ENCODE data around the gene ISL2. TPM values are rescaled to one million over a fixed set of nuclear protein-coding genes. Genes with fewer than 3 reads are reported as not detected.
"Not testable (repeated sequence)": the region's sequence is repeated elsewhere in the genome, so short reads cannot be mapped to it uniquely, and the experiment has no call there.

Gene ISL2
- 0.64 TPM in 1 of 2 replicates, not detected in the other for total RNA-seq

- DNase-seq (ENCODE audit: low read depth), result peak; percentile 72
- H3K4me3 ChIP-seq (ENCODE audit: low read depth, low read length), result peak within 1 kb of the TSS; percentile 48
- TF ChIP-seq, protein P1, sequence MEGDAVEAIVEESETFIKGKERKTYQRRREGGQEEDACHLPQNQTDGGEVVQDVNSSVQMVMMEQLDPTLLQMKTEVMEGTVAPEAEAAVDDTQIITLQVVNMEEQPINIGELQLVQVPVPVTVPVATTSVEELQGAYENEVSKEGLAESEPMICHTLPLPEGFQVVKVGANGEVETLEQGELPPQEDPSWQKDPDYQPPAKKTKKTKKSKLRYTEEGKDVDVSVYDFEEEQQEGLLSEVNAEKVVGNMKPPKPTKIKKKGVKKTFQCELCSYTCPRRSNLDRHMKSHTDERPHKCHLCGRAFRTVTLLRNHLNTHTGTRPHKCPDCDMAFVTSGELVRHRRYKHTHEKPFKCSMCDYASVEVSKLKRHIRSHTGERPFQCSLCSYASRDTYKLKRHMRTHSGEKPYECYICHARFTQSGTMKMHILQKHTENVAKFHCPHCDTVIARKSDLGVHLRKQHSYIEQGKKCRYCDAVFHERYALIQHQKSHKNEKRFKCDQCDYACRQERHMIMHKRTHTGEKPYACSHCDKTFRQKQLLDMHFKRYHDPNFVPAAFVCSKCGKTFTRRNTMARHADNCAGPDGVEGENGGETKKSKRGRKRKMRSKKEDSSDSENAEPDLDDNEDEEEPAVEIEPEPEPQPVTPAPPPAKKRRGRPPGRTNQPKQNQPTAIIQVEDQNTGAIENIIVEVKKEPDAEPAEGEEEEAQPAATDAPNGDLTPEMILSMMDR (IDR thresholded peaks at IDR 0.05; ENCODE audit: insufficient read depth, low read depth, low read length), result no peak
Observed at GRCh38 chr15:76336254-76337058, at the start of gene ISL2. ISL2 (plus strand) TSS chr15:76336773; CDS start chr15:76336884, 111 bp downstream.

- TF ChIP-seq, protein P1 (IDR thresholded peaks at IDR 0.05; ENCODE audit: insufficient read depth, low read depth, low read length), result no peak
- peak; percentile 23 for DNase-seq (ENCODE audit: low read depth)
- H3K4me3 ChIP-seq (ENCODE audit: low read depth, low read length), result no peak overlapping the region
Observed at GRCh38 chr15:76289582-76289981, 47.0 kb upstream of the ISL2 start.

- TF ChIP-seq, protein P1 (IDR thresholded peaks at IDR 0.05; ENCODE audit: insufficient read depth, low read depth, low read length), result no peak
- no peak overlapping the region for H3K4me3 ChIP-seq (ENCODE audit: low read depth, low read length)
- DNase-seq (ENCODE audit: low read depth), result no peak
Observed at GRCh38 chr15:76293361-76293760, 43.2 kb upstream of the ISL2 start.

DNA sequence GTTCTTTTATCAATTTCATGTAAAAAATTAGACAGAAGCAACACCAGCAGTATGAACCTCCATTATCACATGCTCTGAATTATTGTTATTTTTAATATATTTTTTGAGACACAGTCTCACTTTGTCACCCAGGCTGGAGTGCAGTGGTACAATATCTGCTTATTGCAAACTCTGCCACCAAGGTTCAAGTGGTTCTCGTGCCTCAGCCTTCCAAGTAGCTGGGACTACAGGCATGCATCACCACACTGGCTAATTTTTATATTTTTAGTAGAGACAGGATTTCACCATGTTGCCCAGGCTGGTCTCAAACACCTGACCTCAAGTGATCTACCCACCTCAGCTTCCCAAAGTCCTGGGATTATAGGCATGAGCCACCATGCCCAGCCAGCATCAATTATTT is 42.1 kb upstream of the ISL2 start:
- not testable (repeated sequence) for H3K4me3 ChIP-seq (ENCODE audit: low read depth, low read length); DNase-seq (ENCODE audit: low read depth)

DNA sequence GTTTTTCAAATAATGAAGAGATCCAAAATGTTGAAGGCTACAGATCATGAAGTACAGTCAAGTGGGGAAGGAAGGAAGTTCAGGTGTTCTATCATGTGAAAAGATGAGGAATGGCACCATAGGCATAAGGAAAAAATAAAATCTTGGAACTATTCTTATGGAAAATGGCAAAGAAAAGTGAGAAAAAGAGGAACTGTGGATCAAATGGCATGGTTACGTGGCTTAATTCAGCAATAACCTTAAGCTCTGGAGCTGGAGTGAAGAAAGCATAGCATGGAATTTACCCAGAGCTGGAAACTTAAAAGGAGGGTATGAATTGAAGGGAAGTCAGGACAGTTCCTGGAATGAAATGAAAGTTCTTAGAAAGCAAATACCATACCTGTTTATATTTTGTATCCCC is 39.7 kb upstream of the ISL2 start:
- TF ChIP-seq, protein P1 (IDR thresholded peaks at IDR 0.05; ENCODE audit: insufficient read depth, low read depth, low read length), result no peak
- no peak overlapping the region for H3K4me3 ChIP-seq (ENCODE audit: low read depth, low read length)
- no peak for DNase-seq (ENCODE audit: low read depth)

GRCh38 chr15:76297951-76298350 is 38.6 kb upstream of the ISL2 start:
- not testable (repeated sequence) for H3K4me3 ChIP-seq (ENCODE audit: low read depth, low read length); DNase-seq (ENCODE audit: low read depth)

DNA sequence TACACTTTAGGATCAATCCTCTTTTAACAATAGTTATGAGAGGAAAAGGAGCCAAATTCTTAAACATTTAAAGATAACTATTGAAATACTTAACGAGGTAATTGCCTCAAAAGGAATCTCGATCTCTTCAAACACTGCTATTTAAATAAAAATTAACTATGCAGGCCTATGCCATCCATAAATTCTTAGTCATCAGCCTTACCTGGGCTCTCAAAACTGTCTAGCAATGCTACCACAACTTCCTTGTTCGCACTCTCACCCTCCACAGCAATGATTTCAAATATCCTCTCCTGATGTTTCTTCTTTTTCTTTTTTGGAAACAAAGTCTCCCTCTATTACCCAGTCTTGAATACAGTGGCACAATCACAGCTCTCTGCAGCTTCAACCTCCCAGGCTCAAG is 37.6 kb upstream of the ISL2 start:
- no peak overlapping the region for H3K4me3 ChIP-seq (ENCODE audit: low read depth, low read length)
- TF ChIP-seq, protein P1 (IDR thresholded peaks at IDR 0.05; ENCODE audit: insufficient read depth, low read depth, low read length), result no peak
- DNase-seq (ENCODE audit: low read depth), result no peak

DNA sequence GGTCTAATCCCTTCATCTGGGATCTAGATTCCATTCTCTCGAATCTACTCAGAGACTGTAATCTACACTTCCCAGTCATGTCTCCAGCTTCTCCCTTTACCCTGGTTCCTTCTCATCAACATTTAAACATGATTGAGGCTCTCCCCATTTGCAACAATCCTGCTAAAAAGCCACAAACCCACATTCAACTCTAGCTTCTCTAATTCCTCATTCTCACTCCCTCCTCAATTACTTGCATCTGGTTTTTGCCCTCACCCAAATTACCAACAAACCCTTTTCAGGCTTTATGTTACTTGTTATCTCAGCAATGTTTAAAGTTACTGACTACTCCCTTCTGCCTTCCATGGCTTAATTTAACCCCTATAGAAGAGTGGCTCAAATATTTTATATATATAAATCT is 36.8 kb upstream of the ISL2 start:
- DNase-seq (ENCODE audit: low read depth), result no peak
- no peak overlapping the region for H3K4me3 ChIP-seq (ENCODE audit: low read depth, low read length)
- TF ChIP-seq, protein P1 (IDR thresholded peaks at IDR 0.05; ENCODE audit: insufficient read depth, low read depth, low read length), result no peak

Measured in fibroblast of villous mesenchyme (primary cell).